ENCODE results near the gene MLH3.

The MLH3 gene

GRCh38 chr14:75063013-75063412, 11.7 kb upstream of the MLH3 start:
- no peak for TF ChIP-seq TEAD4 (IDR thresholded peaks at IDR 0.05)

- TF ChIP-seq MAX (IDR thresholded peaks at IDR 0.05) (no peak), CREB1 (IDR thresholded peaks at IDR 0.05; ENCODE audit: low read depth) (no peak), FOXM1 (IDR thresholded peaks at IDR 0.05; ENCODE audit: borderline replicate concordance, low read depth) (no peak), ZBTB7A (IDR thresholded peaks at IDR 0.05; ENCODE audit: low read depth) (no peak), NFIC (IDR thresholded peaks at IDR 0.05) (no peak), EP300 (IDR thresholded peaks at IDR 0.05; ENCODE audit: borderline replicate concordance) (no peak), TEAD4 (IDR thresholded peaks at IDR 0.05) (no peak), USF1 (IDR thresholded peaks at IDR 0.05) (no peak), RAD21 (IDR thresholded peaks at IDR 0.05; ENCODE audit: low read depth) (no peak), TCF12 (IDR thresholded peaks at IDR 0.05; ENCODE audit: low read depth) (no peak), TAF1 (IDR thresholded peaks at IDR 0.05; ENCODE audit: low read depth) (no peak)
These were observed 9.2 kb upstream of the MLH3 start for GRCh38 chr14:75060420-75060819.

- TF ChIP-seq YY1 (IDR thresholded peaks at IDR 0.05; ENCODE audit: low read depth) (no peak), EP300 (IDR thresholded peaks at IDR 0.05; ENCODE audit: borderline replicate concordance) (no peak), ZBTB7A (IDR thresholded peaks at IDR 0.05; ENCODE audit: low read depth) (no peak), MAX (IDR thresholded peaks at IDR 0.05) (no peak), TAF1 (IDR thresholded peaks at IDR 0.05; ENCODE audit: low read depth) (no peak), RAD21 (IDR thresholded peaks at IDR 0.05; ENCODE audit: low read depth) (no peak), NFIC (IDR thresholded peaks at IDR 0.05) (no peak), TEAD4 (IDR thresholded peaks at IDR 0.05) (no peak), REST (IDR thresholded peaks at IDR 0.05; ENCODE audit: low read depth) (no peak)
These were observed 8.4 kb upstream of the MLH3 start for GRCh38 chr14:75059642-75060041.

GRCh38 chr14:75054421-75054820, 3.2 kb upstream of the MLH3 start:
- TF ChIP-seq FOXM1 (IDR thresholded peaks at IDR 0.05; ENCODE audit: borderline replicate concordance, low read depth), result no peak
- no peak for TF ChIP-seq TAF1 (IDR thresholded peaks at IDR 0.05; ENCODE audit: low read depth)

- TF ChIP-seq REST (IDR thresholded peaks at IDR 0.05; ENCODE audit: low read depth) (no peak), TCF12 (IDR thresholded peaks at IDR 0.05; ENCODE audit: low read depth) (no peak), RAD21 (IDR thresholded peaks at IDR 0.05; ENCODE audit: low read depth) (no peak), EGR1 (IDR thresholded peaks at IDR 0.05) (no peak), NFIC (IDR thresholded peaks at IDR 0.05) (no peak), ZBTB7A (IDR thresholded peaks at IDR 0.05; ENCODE audit: low read depth) (no peak), FOXM1 (IDR thresholded peaks at IDR 0.05; ENCODE audit: borderline replicate concordance, low read depth) (no peak), TAF1 (IDR thresholded peaks at IDR 0.05; ENCODE audit: low read depth) (no peak), MAX (IDR thresholded peaks at IDR 0.05) (no peak), CEBPB (IDR thresholded peaks at IDR 0.05) (no peak), EP300 (IDR thresholded peaks at IDR 0.05; ENCODE audit: borderline replicate concordance) (no peak), CREB1 (IDR thresholded peaks at IDR 0.05; ENCODE audit: low read depth) (no peak), YY1 (IDR thresholded peaks at IDR 0.05; ENCODE audit: low read depth) (no peak), USF1 (IDR thresholded peaks at IDR 0.05) (no peak), TEAD4 (IDR thresholded peaks at IDR 0.05) (no peak)
These were observed 2.4 kb upstream of the MLH3 start for GRCh38 chr14:75053396-75054291.

GRCh38 chr14:75051556-75051899, 261 bp upstream of the MLH3 start:
- TF ChIP-seq RAD21 (IDR thresholded peaks at IDR 0.05; ENCODE audit: low read depth), result no peak
- no peak for TF ChIP-seq TEAD4 (IDR thresholded peaks at IDR 0.05)
- TF ChIP-seq TAF1 (IDR thresholded peaks at IDR 0.05; ENCODE audit: low read depth), result no peak
- TF ChIP-seq CREB1 (IDR thresholded peaks at IDR 0.05; ENCODE audit: low read depth), result no peak
- no peak for TF ChIP-seq TCF12 (IDR thresholded peaks at IDR 0.05; ENCODE audit: low read depth)
- TF ChIP-seq EP300 (IDR thresholded peaks at IDR 0.05; ENCODE audit: borderline replicate concordance), result no peak
- TF ChIP-seq CEBPB (IDR thresholded peaks at IDR 0.05), result no peak
- TF ChIP-seq NFIC (IDR thresholded peaks at IDR 0.05), result no peak
- TF ChIP-seq MAX (IDR thresholded peaks at IDR 0.05), result no peak
- TF ChIP-seq YY1 (IDR thresholded peaks at IDR 0.05; ENCODE audit: low read depth), result no peak
- no peak for TF ChIP-seq USF1 (IDR thresholded peaks at IDR 0.05)
- no peak for TF ChIP-seq REST (IDR thresholded peaks at IDR 0.05; ENCODE audit: low read depth)
- TF ChIP-seq EGR1 (IDR thresholded peaks at IDR 0.05), result no peak
- TF ChIP-seq ZBTB7A (IDR thresholded peaks at IDR 0.05; ENCODE audit: low read depth), result no peak
- TF ChIP-seq FOXM1 (IDR thresholded peaks at IDR 0.05; ENCODE audit: borderline replicate concordance, low read depth), result no peak

Measured in Ishikawa (cell line).